ENCODE data around the gene HM13. TPM values are rescaled to one million over a fixed set of nuclear protein-coding genes. Genes with fewer than 3 reads are reported as not detected.
"Not testable (repeated sequence)": the region's sequence is repeated elsewhere in the genome, so short reads cannot be mapped to it uniquely, and the experiment has no call there.

HM13 gene
- total RNA-seq, 1 experiment from 2014 or later = 105 TPM

DNA sequence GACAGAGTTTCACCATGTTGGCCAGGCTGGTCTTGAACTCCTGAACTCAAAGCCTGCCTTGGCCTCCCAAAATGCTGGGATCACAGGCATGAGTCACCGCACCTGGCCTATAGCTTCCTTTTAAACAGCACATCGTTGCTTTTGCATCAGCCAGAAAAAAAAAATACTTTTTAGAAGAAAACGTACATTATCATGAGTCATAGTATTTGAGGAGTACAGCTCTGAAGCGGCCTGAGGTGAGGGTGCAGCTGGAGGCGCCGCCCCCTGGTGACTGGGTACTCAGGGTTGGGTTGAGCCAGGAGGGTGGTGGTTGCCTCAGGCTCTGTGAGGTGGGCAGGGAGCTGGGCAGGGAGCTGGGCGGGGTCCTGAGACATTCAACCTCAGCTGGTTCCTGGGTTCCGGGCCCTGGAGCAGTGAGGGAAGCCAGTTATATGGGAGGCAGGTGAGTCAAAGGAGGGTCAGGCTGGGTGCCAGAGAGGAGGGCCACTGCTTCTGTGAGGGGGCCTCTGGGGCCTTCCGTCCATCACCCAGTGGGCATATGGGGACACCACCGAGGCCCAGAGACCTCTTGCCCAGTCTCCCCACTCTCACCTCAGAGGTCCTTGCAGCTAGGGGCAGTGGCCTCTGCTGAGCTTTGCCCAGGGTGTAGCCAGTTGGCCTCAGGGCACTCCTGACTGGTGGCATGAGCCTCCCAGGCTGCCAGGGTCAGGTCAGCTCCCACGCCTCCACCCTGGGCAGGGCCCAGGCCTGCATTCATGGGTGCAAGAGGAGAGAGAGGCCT is 79.2 kb downstream of the HM13 start:
- Histone ChIP-seq H3K4me3 (no peak overlapping the region), H3K27ac (no peak overlapping the region), H3K27me3 (no peaks in the 10 kb centered on the region), H3K36me3 (no peaks in the 10 kb centered on the region), H3K9me3 (replicated peaks) (no peaks in the 10 kb centered on the region), H3K4me1 (peaks cover 24% of the 10 kb centered on the region; the same call in 1 of the 2 replicates)
- no peak for DNase-seq

GRCh38 chr20:31594002-31594557 is 79.8 kb downstream of the HM13 start:
- H3K27ac ChIP-seq = no peak overlapping the region

GRCh38 chr20:31594558-31595379 is 80.5 kb downstream of the HM13 start:
- Histone ChIP-seq H3K27ac (peak overlapping the region; percentile 65; the same call in 1 of the 2 replicates), H3K4me3 (no peak overlapping the region), H3K4me1 (peaks cover 24% of the 10 kb centered on the region; the same call in 1 of the 2 replicates), H3K27me3 (no peaks in the 10 kb centered on the region), H3K9me3 (replicated peaks) (no peaks in the 10 kb centered on the region), H3K36me3 (no peaks in the 10 kb centered on the region)
- peak; percentile 55 to 59 for DNase-seq

More at GRCh38 chr20:31594002-31594557, 79.8 kb downstream of the HM13 start:
- Histone ChIP-seq H3K36me3 (no peaks in the 10 kb centered on the region), H3K9me3 (replicated peaks) (no peaks in the 10 kb centered on the region), H3K27me3 (no peaks in the 10 kb centered on the region), H3K4me3 (no peak overlapping the region), H3K4me1 (peaks cover 24% of the 10 kb centered on the region; the same call in 1 of the 2 replicates)
- DNase-seq = no peak

DNA sequence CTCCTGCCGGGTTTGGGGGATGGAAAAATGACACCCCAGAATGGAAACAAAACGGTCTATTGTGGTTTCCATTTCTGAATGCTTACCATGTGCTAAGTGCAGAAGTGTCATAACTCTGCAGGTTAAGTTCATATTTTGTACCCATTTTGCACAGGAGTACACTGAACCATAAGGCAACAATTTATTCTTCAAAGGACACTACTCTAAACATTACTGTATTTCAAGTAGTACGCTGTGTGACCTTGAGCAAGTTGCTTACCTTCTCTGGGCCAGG is 81.1 kb downstream of the HM13 start:
- no peaks in the 10 kb centered on the region for H3K9me3 ChIP-seq (replicated peaks)
- no peaks in the 10 kb centered on the region for H3K27me3 ChIP-seq
- DNase-seq = no peak
- peak overlapping the region; percentile 65 for H3K27ac ChIP-seq
- peaks cover 24% of the 10 kb centered on the region; the same call in 1 of the 2 replicates for H3K4me1 ChIP-seq
- H3K4me3 ChIP-seq = no peak overlapping the region
- H3K36me3 ChIP-seq = no peaks in the 10 kb centered on the region

DNA sequence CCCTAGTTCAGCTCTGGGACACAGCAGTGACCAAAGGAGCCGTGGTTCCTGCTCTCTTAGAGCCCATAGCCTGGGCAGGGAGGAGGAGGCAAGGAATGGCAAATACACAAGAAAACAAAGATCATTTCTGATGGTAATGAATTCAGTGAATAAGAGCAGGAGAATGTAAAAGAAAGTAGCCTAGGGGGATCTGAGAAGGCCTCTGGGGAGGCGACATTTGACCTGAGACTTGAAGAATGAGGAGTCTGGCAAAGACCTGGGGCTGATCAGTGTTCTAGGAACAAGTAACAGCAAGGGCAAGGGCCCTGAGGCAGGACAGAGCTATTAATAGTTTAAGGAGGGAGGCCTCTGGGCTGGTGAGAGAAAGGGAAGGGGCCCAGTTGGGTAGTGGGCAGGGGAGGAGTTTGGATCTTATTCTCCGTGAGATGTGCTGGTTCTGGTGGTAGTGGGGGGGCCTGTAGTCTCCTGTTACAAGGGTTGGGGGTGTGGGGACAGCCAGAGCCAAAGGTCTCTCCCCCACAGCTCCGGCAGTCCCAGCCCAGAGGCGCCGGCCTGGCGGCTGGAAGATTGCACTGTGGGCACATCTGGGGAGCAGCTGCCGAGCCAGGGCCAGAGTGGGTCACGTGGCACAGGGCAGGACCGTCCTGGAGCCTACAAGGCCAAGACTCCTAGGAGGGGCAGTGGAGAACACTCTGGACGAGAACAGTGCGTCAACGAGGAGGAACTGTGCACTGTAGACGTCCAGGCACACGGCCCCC is 81.6 kb downstream of the HM13 start:
- H3K9me3 ChIP-seq (replicated peaks) = no peaks in the 10 kb centered on the region
- H3K36me3 ChIP-seq = no peaks in the 10 kb centered on the region
- DNase-seq = peak; percentile 96 to 98
- peak overlapping the region; percentile 65 for H3K27ac ChIP-seq
- H3K27me3 ChIP-seq = no peaks in the 10 kb centered on the region
- H3K4me3 ChIP-seq = no peak overlapping the region
- peaks cover 24% of the 10 kb centered on the region; the same call in 1 of the 2 replicates for H3K4me1 ChIP-seq

- peak overlapping the region; percentile 65 for H3K27ac ChIP-seq
- H3K4me3 ChIP-seq; H3K27me3 ChIP-seq; H3K9me3 ChIP-seq (replicated peaks); H3K36me3 ChIP-seq; DNase-seq: not testable (repeated sequence)
- peaks cover 24% of the 10 kb centered on the region; the same call in 1 of the 2 replicates for H3K4me1 ChIP-seq
These were observed 82.1 kb downstream of the HM13 start for GRCh38 chr20:31596412-31596715.

- H3K9me3 ChIP-seq (replicated peaks) = no peaks in the 10 kb centered on the region
- no peak overlapping the region for H3K4me3 ChIP-seq
- H3K36me3 ChIP-seq = no peaks in the 10 kb centered on the region
- peak overlapping the region; percentile 65 for H3K27ac ChIP-seq
- peaks cover 24% of the 10 kb centered on the region; the same call in 1 of the 2 replicates for H3K4me1 ChIP-seq
- H3K27me3 ChIP-seq = no peaks in the 10 kb centered on the region
- DNase-seq = peak in 1 of 2 experiments; percentile 24
These were observed 82.7 kb downstream of the HM13 start for GRCh38 chr20:31596831-31597480.

GRCh38 chr20:31597481-31597855 is 83.2 kb downstream of the HM13 start:
- H3K4me3 ChIP-seq = no peak overlapping the region
- no peak overlapping the region; the same call in 1 of the 2 replicates for H3K27ac ChIP-seq
- no peak for DNase-seq
- no peaks in the 10 kb centered on the region for H3K36me3 ChIP-seq
- no peaks in the 10 kb centered on the region for H3K9me3 ChIP-seq (replicated peaks)
- no peaks in the 10 kb centered on the region for H3K27me3 ChIP-seq
- H3K4me1 ChIP-seq = peaks cover 27% of the 10 kb centered on the region

DNA sequence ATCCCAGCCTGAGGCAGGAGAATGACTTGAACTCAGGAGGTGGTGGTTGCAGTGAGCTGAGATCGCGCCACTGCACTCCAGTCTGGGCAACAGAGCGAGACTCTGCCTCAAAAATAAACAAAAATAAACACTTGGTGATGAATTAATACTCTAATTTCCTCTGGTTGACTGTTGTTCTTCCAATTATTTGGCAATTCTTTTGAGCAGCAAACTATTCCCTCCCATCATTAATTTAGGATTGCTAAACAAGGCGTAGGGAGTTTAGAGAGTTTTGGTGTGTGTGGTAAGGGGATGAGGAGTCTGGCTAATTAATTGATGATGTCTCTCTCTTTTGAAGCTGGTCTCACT is 88.2 kb downstream of the HM13 start:
- H3K4me1 ChIP-seq = peaks cover 21% of the 10 kb centered on the region
- no peak for DNase-seq
- H3K9me3 ChIP-seq (replicated peaks) = no peaks in the 10 kb centered on the region
- H3K36me3 ChIP-seq = peaks cover 4% of the 10 kb centered on the region; the same call in 1 of the 2 replicates
- H3K27me3 ChIP-seq = no peaks in the 10 kb centered on the region
- peak overlapping the region; percentile 97; the same call in 1 of the 2 replicates for H3K27ac ChIP-seq
- H3K4me3 ChIP-seq = no peak overlapping the region

DNA sequence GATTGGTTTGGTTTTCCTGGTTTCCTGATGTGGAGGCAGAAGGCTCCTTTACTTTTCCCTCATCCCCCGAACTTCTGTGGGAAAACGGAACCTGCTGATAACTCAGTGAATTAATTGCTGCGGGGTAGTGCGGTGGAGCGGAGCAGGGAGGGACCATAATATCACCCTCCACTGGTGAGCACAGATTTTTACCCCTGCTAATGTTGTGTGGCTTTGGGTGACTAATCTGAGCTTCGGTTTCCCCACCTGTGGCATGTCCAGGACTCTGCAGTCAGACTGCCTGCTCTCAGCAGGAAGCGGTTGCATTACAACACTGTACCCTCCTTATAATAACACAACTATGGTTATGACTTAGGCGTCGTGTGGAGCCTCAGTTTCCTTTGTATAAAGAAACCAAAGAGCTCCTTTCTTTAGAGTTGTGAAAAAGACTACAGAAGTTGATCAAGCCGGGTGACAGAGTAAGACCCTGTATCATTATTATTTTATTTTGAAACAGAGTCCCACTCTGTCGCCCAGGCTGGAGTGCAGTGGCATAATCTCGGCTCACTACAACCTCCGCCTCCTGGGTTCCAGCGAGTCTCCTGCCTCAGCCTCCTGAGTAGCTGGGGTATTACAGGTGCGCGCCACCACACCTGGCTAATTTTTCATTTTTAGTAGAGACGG is 88.7 kb downstream of the HM13 start:
- peaks cover 4% of the 10 kb centered on the region; the same call in 1 of the 2 replicates for H3K36me3 ChIP-seq
- no peaks in the 10 kb centered on the region for H3K9me3 ChIP-seq (replicated peaks)
- H3K4me3 ChIP-seq = no peak overlapping the region
- peak overlapping the region; percentile 97; the same call in 1 of the 2 replicates for H3K27ac ChIP-seq
- DNase-seq = peak; percentile 86
- no peaks in the 10 kb centered on the region for H3K27me3 ChIP-seq
- peaks cover 26% of the 10 kb centered on the region for H3K4me1 ChIP-seq

DNA sequence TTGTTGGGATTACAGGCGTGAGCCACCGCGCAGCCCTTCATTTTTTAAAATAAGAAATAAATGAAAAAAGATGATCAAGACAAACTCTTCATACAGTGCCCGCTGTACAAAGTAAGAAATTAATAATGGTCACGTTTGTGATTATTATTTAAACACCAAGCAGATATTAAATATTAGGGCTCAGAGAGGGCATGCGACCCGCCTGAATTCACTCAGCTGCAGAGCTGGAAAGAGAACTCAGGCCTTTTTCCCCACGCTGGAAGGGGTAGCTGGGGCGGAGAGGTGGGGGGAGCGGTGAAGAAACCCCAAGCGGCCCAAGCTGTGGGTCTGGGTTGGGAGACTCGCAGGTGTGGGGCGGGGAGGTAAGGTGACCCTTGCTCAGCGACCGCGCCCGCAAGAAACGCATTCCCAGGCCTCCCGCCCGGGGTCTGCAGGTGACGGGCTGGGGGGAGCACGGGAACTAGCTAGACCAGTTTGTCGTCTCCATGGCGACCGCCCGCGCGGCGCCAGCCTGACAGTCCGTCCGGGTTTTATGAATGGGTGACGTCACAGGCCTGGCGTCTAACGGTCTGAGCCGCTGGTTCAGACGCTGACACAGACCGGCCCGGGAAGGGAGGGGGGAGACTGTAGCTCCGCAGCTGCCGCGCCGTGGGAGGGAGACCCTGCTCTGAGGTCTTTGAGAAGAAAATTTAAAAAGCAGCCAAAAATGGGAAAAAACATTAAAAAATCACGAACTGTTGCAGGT is 89.8 kb downstream of the HM13 start:
- peak overlapping the region; percentile 97 for H3K27ac ChIP-seq
- peaks cover 4% of the 10 kb centered on the region; the same call in 1 of the 2 replicates for H3K36me3 ChIP-seq
- H3K4me1 ChIP-seq = peaks cover 33% of the 10 kb centered on the region
- H3K27me3 ChIP-seq = no peaks in the 10 kb centered on the region
- peak; percentile 100 for DNase-seq
- H3K4me3 ChIP-seq = peak overlapping the region; percentile 74
- no peaks in the 10 kb centered on the region for H3K9me3 ChIP-seq (replicated peaks)

DNA sequence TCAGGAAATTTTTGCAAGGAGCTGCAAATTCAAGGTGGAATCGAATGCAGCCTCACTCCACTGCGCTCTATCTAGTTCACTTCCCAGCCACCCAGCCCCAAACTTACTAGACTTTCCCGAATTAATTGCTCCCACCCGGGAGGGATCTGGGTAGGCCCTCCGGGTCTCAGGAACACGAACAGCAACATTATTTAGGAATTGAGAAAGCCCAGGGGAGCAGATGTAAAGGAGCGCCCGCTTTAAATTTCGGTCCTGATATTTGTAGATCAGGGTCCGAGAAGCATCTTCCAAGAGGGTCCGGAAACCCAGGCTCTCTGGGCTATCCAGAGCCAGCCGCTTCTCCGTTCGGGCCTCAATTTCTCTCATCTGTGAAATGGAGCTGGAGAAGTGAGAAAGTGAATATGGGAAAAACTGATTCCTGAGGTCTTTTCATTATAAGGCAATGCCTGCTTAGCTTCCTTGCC is 90.4 kb downstream of the HM13 start:
- H3K27me3 ChIP-seq = no peaks in the 10 kb centered on the region
- H3K4me1 ChIP-seq = peaks cover 33% of the 10 kb centered on the region
- DNase-seq = no peak

More for the DNA sequence above, 90.4 kb downstream of the HM13 start:
- H3K27ac ChIP-seq = peak overlapping the region; percentile 97
- H3K4me3 ChIP-seq = peak overlapping the region; percentile 74
- H3K9me3 ChIP-seq (replicated peaks) = no peaks in the 10 kb centered on the region
- H3K36me3 ChIP-seq = peaks cover 4% of the 10 kb centered on the region; the same call in 1 of the 2 replicates
